HL-60 (cell line): Measurements from ENCODE around the gene COPZ2.

ENCODE experiments used
- CTCF ChIP-seq: IDR thresholded peaks from one replicate; pipeline ENCODE4 v1.5.1; 2011; ENCODE audit warnings: low read length, control low read depth, inconsistent platforms; ENCODE audit not compliant: insufficient read depth
- GABPA ChIP-seq: IDR thresholded peaks from 2 replicates; pipeline ENCODE4 v1.6.1; 2012; ENCODE audit warnings: low read depth
- POLR2AphosphoS5 ChIP-seq: IDR thresholded peaks from 2 replicates; pipeline ENCODE4 v1.6.1; 2012; ENCODE audit warnings: low read depth
- REST ChIP-seq: IDR thresholded peaks from 2 replicates; pipeline ENCODE4 v1.6.1; 2012; ENCODE audit warnings: low read depth; ENCODE audit not compliant: insufficient replicate concordance
- SPI1 ChIP-seq: IDR thresholded peaks from 2 replicates; pipeline ENCODE4 v1.6.1; 2012; ENCODE audit warnings: low read depth, mild to moderate bottlenecking, borderline replicate concordance

- TF ChIP-seq SPI1 (no peak), CTCF (no peak), POLR2AphosphoS5 (no peak), GABPA (no peak), REST (no peak)
Measured at GRCh38 chr17:48066192-48066591, 28.6 kb upstream of the COPZ2 start.
